Measurements from ENCODE around the gene AVPR1B. TPM values are rescaled to one million over a fixed set of nuclear protein-coding genes. Genes with fewer than 3 reads are reported as not detected.

AVPR1B gene
- polyA plus RNA-seq, 1 experiment = not detected

GRCh38 chr1:206142011-206142410, 24.8 kb upstream of the AVPR1B start:
- Histone ChIP-seq H3K4me3 (ENCODE audit: low read depth, low read length) (no peak overlapping the region), H3K36me3 (ENCODE audit: control insufficient read depth, insufficient read depth, low read length) (no peaks in the 10 kb centered on the region), H3K27me3 (ENCODE audit: control insufficient read depth, insufficient read depth, low read length) (peaks cover 27% of the 10 kb centered on the region)
- TF ChIP-seq, protein P1, sequence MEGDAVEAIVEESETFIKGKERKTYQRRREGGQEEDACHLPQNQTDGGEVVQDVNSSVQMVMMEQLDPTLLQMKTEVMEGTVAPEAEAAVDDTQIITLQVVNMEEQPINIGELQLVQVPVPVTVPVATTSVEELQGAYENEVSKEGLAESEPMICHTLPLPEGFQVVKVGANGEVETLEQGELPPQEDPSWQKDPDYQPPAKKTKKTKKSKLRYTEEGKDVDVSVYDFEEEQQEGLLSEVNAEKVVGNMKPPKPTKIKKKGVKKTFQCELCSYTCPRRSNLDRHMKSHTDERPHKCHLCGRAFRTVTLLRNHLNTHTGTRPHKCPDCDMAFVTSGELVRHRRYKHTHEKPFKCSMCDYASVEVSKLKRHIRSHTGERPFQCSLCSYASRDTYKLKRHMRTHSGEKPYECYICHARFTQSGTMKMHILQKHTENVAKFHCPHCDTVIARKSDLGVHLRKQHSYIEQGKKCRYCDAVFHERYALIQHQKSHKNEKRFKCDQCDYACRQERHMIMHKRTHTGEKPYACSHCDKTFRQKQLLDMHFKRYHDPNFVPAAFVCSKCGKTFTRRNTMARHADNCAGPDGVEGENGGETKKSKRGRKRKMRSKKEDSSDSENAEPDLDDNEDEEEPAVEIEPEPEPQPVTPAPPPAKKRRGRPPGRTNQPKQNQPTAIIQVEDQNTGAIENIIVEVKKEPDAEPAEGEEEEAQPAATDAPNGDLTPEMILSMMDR (IDR thresholded peaks at IDR 0.05; ENCODE audit: insufficient read depth, low read depth, low read length) = no peak
- ChIA-PET CTCF (no interaction called here), POLR2A (no interaction called here)
- DNase-seq (ENCODE audit: low read depth) = no peak

DNA sequence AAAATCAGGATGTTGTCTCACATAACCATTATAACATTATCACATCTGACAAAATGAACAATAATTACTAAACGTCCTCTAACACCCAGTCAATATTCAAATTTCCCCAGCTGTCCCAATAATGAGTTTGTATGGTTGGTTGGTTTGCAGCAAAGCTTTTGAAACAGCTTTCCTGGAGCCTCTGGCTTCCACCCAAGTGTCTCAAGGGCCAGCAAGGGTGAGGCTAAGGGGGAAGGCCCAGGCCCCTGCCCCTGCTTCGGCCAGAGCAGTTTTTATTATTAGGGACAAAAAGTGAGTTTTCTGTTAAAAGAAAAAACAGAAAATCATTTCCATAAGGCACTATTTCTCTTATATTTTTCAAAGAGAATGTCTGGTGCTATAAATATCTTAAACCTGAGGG, 19.1 kb upstream of the AVPR1B start:
- ChIA-PET POLR2A (no interaction called here), CTCF (interaction anchor here (1.2 to 1.3 kb wide), 2 partner anchors 30 to 159 kb away, joined by 3 to 4 read pairs; no protein-coding TSS in a partner anchor)
- peaks cover 17% of the 10 kb centered on the region for H3K27me3 ChIP-seq (ENCODE audit: control insufficient read depth, insufficient read depth, low read length)

DNA sequence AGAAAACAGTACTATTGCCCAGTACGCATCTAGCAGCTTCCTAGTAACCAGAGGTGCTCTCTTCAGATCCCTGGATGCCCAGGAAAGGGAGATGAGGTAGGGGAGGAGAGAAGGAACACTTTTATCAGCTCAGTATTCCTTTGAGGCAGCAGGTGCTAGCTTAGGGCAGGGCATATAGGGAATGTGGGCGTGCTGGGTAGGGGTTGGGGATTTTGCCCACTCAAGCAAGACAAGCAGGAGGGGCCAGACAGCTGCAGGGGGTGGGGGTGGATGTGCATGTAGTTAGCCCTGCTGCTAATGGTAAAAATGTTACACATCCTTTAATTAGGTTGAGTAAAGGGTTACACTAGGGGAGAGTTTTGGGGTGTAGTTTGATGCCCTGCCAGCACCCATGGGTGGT, 18.1 kb upstream of the AVPR1B start:
- TF ChIP-seq, protein P1 (IDR thresholded peaks at IDR 0.05; ENCODE audit: insufficient read depth, low read depth, low read length) = no peak
- no peak for DNase-seq (ENCODE audit: low read depth)
- H3K27me3 ChIP-seq (ENCODE audit: control insufficient read depth, insufficient read depth, low read length) = peaks cover 12% of the 10 kb centered on the region
- ChIA-PET CTCF (interaction anchor here (1.2 kb wide), 1 partner anchor 29 kb away, joined by 4 read pairs; no protein-coding TSS in a partner anchor), POLR2A (no interaction called here)
- no peak overlapping the region for H3K4me3 ChIP-seq (ENCODE audit: low read depth, low read length)
- H3K36me3 ChIP-seq (ENCODE audit: control insufficient read depth, insufficient read depth, low read length) = no peaks in the 10 kb centered on the region

More for the DNA sequence above, 19.1 kb upstream of the AVPR1B start:
- no peak overlapping the region for H3K4me3 ChIP-seq (ENCODE audit: low read depth, low read length)
- TF ChIP-seq, protein P1 (IDR thresholded peaks at IDR 0.05; ENCODE audit: insufficient read depth, low read depth, low read length) = no peak
- H3K36me3 ChIP-seq (ENCODE audit: control insufficient read depth, insufficient read depth, low read length) = no peaks in the 10 kb centered on the region
- DNase-seq (ENCODE audit: low read depth) = no peak

DNA sequence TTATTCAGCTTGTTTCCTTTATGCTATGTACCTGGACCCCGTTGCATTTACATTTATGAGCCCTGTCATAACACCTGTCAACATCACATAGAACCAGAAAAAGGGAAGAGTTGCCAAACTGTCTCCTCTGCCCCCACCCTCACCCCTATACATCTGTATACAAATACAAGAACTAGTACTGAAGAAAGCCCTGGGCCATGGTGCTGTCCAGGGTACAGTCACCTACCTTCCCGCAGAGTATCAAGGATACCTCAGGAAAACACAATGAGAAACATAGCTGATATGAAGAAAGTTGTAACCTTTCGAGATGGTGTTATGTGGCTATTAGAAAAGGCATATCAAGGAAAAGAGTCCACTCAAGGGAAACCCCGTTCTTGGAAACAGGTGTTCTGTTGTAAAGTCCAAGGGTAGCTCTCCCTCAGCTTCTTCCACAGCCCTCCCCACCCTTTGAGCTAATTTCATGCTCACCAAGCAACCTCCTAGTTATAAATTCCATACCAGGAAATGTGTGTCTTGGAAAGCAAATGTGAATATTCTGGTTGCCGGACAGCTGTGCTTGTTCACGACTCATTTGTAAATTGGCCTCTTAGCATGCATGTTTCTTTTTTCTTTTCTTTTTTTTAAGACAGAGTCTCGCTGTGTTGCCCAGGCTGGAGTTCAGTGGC, 16.7 kb upstream of the AVPR1B start:
- peaks cover 12% of the 10 kb centered on the region for H3K27me3 ChIP-seq (ENCODE audit: control insufficient read depth, insufficient read depth, low read length)
- TF ChIP-seq, protein P1 (IDR thresholded peaks at IDR 0.05; ENCODE audit: insufficient read depth, low read depth, low read length) = no peak
- no peak for DNase-seq (ENCODE audit: low read depth)
- no peak overlapping the region for H3K4me3 ChIP-seq (ENCODE audit: low read depth, low read length)
- ChIA-PET CTCF (interaction anchor here (0.7 kb wide), 1 partner anchor 152 kb away, joined by 3 read pairs; no protein-coding TSS in a partner anchor), POLR2A (no interaction called here)
- H3K36me3 ChIP-seq (ENCODE audit: control insufficient read depth, insufficient read depth, low read length) = no peaks in the 10 kb centered on the region

- peaks cover 13% of the 10 kb centered on the region for H3K27me3 ChIP-seq (ENCODE audit: control insufficient read depth, insufficient read depth, low read length)
- no peak for DNase-seq (ENCODE audit: low read depth)
- TF ChIP-seq, protein P1 (IDR thresholded peaks at IDR 0.05; ENCODE audit: insufficient read depth, low read depth, low read length) = no peak
- no peak overlapping the region for H3K4me3 ChIP-seq (ENCODE audit: low read depth, low read length)
- CTCF ChIA-PET = no interaction called here
- H3K36me3 ChIP-seq (ENCODE audit: control insufficient read depth, insufficient read depth, low read length) = no peaks in the 10 kb centered on the region
- POLR2A ChIA-PET = no interaction called here
Observed at GRCh38 chr1:206131037-206131436, 13.8 kb upstream of the AVPR1B start.

All from BJ (cell line).